OCI-LY7 (cell line): ENCODE data around the gene ZDHHC5. TPM values are rescaled to one million over a fixed set of nuclear protein-coding genes. Genes with fewer than 3 reads are reported as not detected.

Source experiments
- BruUV-seq: library from RNA; stranded (reverse); fragments of 400-500 nt; replicated peaks from 2 replicates; lab custom pipeline; 2021; lab: Mats Ljungman, UMichigan
- CTCF ChIA-PET: fragments of 300-600 bp; sonication (Branson Sonifier 250); formaldehyde crosslinking; loops from one replicate; lab custom pipeline; 2022; ENCODE audit warnings: antibody characterized with exemption; ENCODE audit not compliant: unreplicated experiment; lab: Charles Lee
- POLR2A ChIA-PET: fragments of 300-600 bp; sonication (Branson Sonifier 250); formaldehyde crosslinking; loops from one replicate; lab custom pipeline; 2022; ENCODE audit warnings: antibody characterized with exemption; lab: Charles Lee
- DNase-seq: peaks from one replicate; pipeline ENCODE4 v3.0.0-alpha.2; 2015; ENCODE audit warnings: low spot score
- H2AFZ ChIP-seq: fragments of 200-600 bp; sonication (generic), shearing (Covaris generic); 2 replicates; pipeline ENCODE4 v1.6.1; 2014; ENCODE audit warnings: mild to moderate bottlenecking, antibody characterized with exemption, low read length, moderate library complexity
- H3K27ac ChIP-seq: fragments of 200-600 bp; sonication (generic); 2 replicates; pipeline ENCODE4 v1.5.1; 2014; ENCODE audit warnings: mixed run types, low read depth, mild to moderate bottlenecking, moderate library complexity, low read length, inconsistent platforms; ENCODE audit not compliant: poor library complexity, severe bottlenecking
- H3K36me3 ChIP-seq: fragments of 200-600 bp; sonication (generic); 2 replicates; pipeline ENCODE4 v1.6.1; 2014; ENCODE audit warnings: mild to moderate bottlenecking, antibody characterized with exemption, low read length, moderate library complexity, mixed read lengths; ENCODE audit not compliant: insufficient read depth
- H3K4me1 ChIP-seq: fragments of 200-600 bp; sonication (generic); 2 replicates; pipeline ENCODE4 v1.5.1; 2014; ENCODE audit warnings: mild to moderate bottlenecking, low read length; ENCODE audit not compliant: insufficient read depth, poor library complexity, severe bottlenecking
- H3K4me2 ChIP-seq: fragments of 200-600 bp; sonication (generic); 2 replicates; pipeline ENCODE4 v1.6.1; 2014; ENCODE audit warnings: mild to moderate bottlenecking, low read length
- H3K4me3 ChIP-seq: fragments of 200-600 bp; sonication (generic); 2 replicates; pipeline ENCODE4 v1.5.1; 2014; ENCODE audit warnings: mild to moderate bottlenecking, low read depth, low read length; ENCODE audit not compliant: poor library complexity, severe bottlenecking
- H3K79me2 ChIP-seq: fragments of 200-600 bp; sonication (generic); 2 replicates; pipeline ENCODE4 v1.6.1; 2016; ENCODE audit warnings: low read depth, mild to moderate bottlenecking, low read length, moderate library complexity, mixed read lengths; ENCODE audit not compliant: insufficient read depth
- H3K9me2 ChIP-seq: fragments of 200-600 bp; sonication (generic); 2 replicates; pipeline ENCODE4 v1.6.1; 2016; ENCODE audit warnings: mild to moderate bottlenecking, low read length, mixed read lengths; ENCODE audit not compliant: insufficient read depth
- H3K9me3 ChIP-seq: fragments of 200-600 bp; sonication (generic); 2 replicates; pipeline ENCODE4 v1.6.1; 2014; ENCODE audit warnings: mild to moderate bottlenecking, mixed run types, low read length, mixed read lengths
- H4K20me1 ChIP-seq: fragments of 200-600 bp; sonication (generic); 2 replicates; pipeline ENCODE4 v1.6.1; 2014; ENCODE audit warnings: mild to moderate bottlenecking, antibody characterized with exemption, low read length, moderate library complexity, mixed read lengths; ENCODE audit not compliant: insufficient read depth
- CTCF ChIP-seq: fragments of 200-600 bp; sonication (generic); conservative IDR thresholded peaks from 2 replicates; pipeline ENCODE4 v1.5.1; 2014; ENCODE audit warnings: mild to moderate bottlenecking, antibody characterized with exemption, low read length, moderate library complexity, mixed read lengths
- EZH2phosphoT487 ChIP-seq: fragments of 200-600 bp; sonication (generic); IDR thresholded peaks from 2 replicates; pipeline ENCODE4 v1.6.1; 2018; ENCODE audit warnings: low read depth, borderline replicate concordance, mild to moderate bottlenecking, mixed run types, antibody characterized with exemption, low read length, moderate library complexity, mixed read lengths
- intact Hi-C: fragments of 100-400 bp; cut with micrococcal nuclease; formaldehyde crosslinking; loops from one replicate; pipeline ENCODE4 v1.10.0; 2022; ENCODE audit not compliant: unreplicated experiment
- total RNA-seq, 2 experiments: library from RNA; depleted of rRNA in 1 of 2; stranded (reverse); fragments of >200 nt in 1 of 2; shearing (Covaris generic) in 1 of 2; gene quantifications; 2 replicates each; pipeline ENCODE4 v1.2.3, GENCODE V29; 2014 to 2022

The ZDHHC5 gene
- total RNA-seq, 2 experiments from 2014 or later: 27.5 to 57.4 TPM

DNA sequence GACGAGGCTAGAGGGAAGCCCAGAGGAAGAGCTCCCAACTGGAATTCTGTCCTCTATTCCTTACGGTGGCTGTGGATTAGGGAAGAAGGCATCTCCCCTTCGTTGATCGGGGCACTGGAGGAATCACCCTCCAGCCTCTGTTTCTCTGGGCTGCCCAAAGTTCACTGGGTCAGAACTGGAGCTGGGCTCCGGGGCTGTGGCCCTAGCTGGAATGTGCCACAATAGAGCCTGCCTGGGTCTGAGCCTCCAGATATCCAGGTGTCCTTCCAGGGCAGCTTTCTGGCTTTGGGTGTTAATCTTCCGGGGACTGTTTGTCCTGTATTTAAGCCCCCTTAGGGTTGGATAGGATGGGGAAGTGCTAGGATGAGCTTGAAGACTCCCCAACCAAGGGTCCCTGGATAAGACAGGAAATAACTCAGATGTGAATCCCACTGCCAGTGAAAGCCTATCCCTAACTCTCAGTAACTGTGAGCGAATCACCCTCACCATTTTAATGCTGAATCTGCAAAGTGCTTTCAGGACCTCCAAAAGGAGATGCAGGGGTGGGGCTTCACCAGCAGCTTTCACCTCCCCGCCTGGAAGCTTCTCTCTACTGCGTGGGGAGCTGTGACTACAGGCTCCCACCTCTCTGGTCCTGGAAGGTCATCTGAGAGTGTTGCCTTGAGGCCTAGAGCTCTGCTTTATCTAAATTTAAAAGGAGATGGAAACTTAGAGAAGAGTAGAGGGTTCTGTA is 27.7 kb upstream of the ZDHHC5 start:
- H3K9me3 ChIP-seq: no peaks in the 10 kb centered on the region
- no peak for TF ChIP-seq CTCF
- TF ChIP-seq EZH2phosphoT487: no peak
- H2AFZ ChIP-seq: peak overlapping the region; percentile 65
- H3K36me3 ChIP-seq: no peaks in the 10 kb centered on the region
- POLR2A ChIA-PET: interaction anchor here (0.5 to 2.6 kb wide), 9 partner anchors 8 to 420 kb away, joined by 3 to 12 read pairs (median 5); partner anchors contain the start of gene UBE2L6
- H3K79me2 ChIP-seq: no peaks in the 10 kb centered on the region
- H4K20me1 ChIP-seq: no peaks in the 10 kb centered on the region
- no peak overlapping the region for H3K27ac ChIP-seq
- CTCF ChIA-PET: interaction anchor here (0.5 to 2.4 kb wide), 9 partner anchors 70 to 315 kb away, joined by 3 to 19 read pairs (median 6); partner anchors contain the start of genes TNKS1BP1 and UBE2L6
- no peak for DNase-seq
- H3K9me2 ChIP-seq: no peaks in the 10 kb centered on the region
- H3K4me1 ChIP-seq: peaks cover 36% of the 10 kb centered on the region
- H3K4me2 ChIP-seq: peak overlapping the region; percentile 56
- no TSS peak for BruUV-seq
- no peak overlapping the region for H3K4me3 ChIP-seq
- intact Hi-C loops: loop anchor here (2.0 to 5.0 kb wide), 2 partner anchors 109 to 162 kb away; partner anchors contain the start of gene TIMM10

DNA sequence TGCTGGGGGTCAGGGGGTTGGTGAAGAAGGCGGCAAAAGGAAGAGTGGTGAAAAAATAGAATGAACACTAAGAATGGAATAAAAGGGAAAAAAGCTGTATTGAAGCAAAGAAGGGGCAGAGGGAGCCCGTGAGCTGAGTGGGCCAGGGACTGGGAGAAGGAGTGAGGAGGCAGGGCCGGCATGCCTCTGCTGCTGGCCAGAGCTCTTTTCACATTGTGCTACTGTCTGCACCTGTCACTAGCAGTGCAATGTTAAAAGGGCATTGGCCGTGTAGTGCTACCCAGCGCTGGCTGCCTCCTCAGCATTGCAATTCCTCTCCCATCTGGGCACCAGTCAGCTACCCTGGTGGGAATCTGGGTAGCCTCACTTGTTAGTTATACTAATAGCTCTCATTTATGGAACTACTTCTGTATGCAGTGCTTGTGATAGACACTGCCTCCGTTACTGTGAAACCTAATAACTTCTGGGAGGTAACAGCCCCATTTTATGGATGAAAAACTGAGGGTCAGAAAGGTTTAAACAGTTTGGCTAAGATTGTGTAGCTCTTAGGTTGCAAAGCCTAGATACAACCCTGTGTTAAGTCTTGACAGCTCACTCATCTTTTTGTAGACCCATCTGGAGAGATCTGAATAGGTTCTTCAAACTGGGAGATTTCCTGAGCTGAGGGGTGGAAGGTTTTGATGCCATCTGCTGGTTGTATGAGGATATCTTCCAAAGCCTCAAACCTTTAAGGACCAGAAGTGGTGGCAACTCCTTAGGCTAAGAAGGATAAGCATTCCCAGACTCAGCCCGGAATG is 26.7 kb upstream of the ZDHHC5 start:
- no peaks in the 10 kb centered on the region for H3K79me2 ChIP-seq
- POLR2A ChIA-PET: interaction anchor here (0.6 to 2.6 kb wide), 7 partner anchors 11 to 466 kb away, joined by 4 to 12 read pairs (median 6); partner anchors contain the start of gene UBE2L6
- H3K27ac ChIP-seq: no peak overlapping the region
- peak; percentile 69 for DNase-seq
- intact Hi-C loops: loop anchor here (1.0 to 5.0 kb wide), 5 partner anchors 73 to 296 kb away; partner anchors contain the start of gene TIMM10
- peak overlapping the region; percentile 65 for H2AFZ ChIP-seq
- no peak overlapping the region for H3K4me3 ChIP-seq
- no TSS peak for BruUV-seq
- CTCF ChIA-PET: interaction anchor here (0.5 to 2.4 kb wide), 10 partner anchors 21 to 316 kb away, joined by 3 to 19 read pairs (median 6); partner anchors contain the start of genes TNKS1BP1, UBE2L6 and ZDHHC5
- peak overlapping the region; percentile 56 for H3K4me2 ChIP-seq
- H3K4me1 ChIP-seq: peaks cover 36% of the 10 kb centered on the region
- no peaks in the 10 kb centered on the region for H3K9me2 ChIP-seq
- no peaks in the 10 kb centered on the region for H3K36me3 ChIP-seq
- no peaks in the 10 kb centered on the region for H3K9me3 ChIP-seq
- TF ChIP-seq CTCF: peak; percentile 80
- TF ChIP-seq EZH2phosphoT487: no peak
- no peaks in the 10 kb centered on the region for H4K20me1 ChIP-seq
